GM19023 (cell line): ENCODE measurements around the gene LDHAL6A.

Experiments
- ATAC-seq: cut with Tn5 transposase; IDR thresholded peaks from one replicate; pipeline ENCODE4 v1.9.1; 2021; ENCODE audit warnings: mild to moderate bottlenecking, moderate library complexity; ENCODE audit not compliant: unreplicated experiment

LDHAL6A gene

GRCh38 chr11:18490319-18490718, 34.7 kb downstream of the LDHAL6A start:
- ATAC-seq = no peak

DNA sequence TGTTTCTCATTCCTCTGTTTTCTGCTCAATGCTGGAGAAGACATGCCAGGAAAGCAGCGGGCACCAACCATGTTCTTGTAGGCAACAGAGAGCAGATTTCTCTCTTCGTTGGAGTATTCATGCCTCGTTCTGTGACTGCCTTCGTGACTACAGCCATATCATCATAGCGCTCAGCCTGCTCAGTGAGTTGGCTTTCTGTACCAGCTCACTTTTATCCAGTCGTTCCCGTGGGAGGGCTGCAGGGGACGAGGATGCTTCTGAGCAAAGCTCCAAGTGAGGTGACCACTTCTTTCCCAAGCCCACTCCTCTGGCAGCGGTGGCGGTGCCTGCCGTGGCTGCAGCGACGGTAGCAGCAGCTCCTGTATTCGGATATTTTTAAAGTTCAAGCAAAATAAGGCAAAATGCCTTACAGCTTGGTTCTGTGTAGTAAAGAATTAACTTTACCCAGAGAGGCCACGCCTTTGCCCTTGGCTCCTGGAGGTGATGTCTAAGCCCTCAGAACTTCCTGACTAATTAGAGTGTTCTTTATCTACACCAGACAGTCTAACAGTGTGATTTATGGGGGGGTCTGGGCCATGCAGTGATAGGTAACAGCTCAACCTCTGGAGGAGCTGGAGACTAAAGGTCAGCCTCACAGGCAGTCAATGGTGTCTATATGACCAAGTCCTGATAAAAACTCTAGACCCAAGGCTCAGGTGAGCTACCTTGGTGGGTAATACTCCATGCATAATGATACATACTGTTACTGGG, 35.3 kb downstream of the LDHAL6A start:
- ATAC-seq = no peak

DNA sequence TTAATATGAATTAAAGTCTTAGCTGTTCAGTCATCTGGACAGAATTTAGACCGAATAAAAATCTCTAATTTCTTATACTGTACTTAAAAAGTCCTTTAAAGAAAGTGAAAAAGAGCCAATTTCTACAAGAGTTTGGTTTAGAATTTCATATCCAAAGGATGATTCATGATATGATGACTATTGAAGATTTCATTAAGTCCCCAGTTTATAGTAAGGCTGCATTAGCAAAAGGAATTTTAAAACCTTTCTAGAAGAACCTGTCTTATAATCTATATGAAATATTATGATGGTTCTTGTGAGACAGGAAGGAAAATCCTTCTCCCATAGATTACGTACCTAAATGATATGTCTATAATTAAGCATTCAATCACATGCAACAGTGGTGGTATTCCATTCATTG, 36.3 kb downstream of the LDHAL6A start:
- no peak for ATAC-seq

DNA sequence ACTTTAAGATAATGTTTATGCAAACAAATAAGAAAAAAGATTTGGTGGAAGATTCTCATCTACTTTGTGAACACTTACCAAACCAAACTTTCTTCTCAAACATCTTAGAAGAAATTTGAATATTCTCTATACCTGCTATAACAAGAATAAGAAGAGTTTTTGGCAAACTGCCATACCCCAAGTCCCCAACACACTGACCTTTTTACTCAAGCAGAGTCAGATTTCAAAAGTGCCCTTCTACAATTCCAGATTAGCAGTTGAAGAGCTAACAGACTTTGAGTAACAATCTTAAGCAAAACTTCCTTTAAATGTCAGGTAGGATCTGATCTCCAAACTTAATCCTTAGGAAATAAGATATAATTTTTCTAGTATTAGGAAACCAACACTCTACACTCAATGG, 37.2 kb downstream of the LDHAL6A start:
- ATAC-seq = no peak

GRCh38 chr11:18493310-18493709, 37.7 kb downstream of the LDHAL6A start:
- ATAC-seq = no peak

GRCh38 chr11:18495271-18495670, 39.6 kb downstream of the LDHAL6A start:
- no peak for ATAC-seq

GRCh38 chr11:18495703-18496102, 40.0 kb downstream of the LDHAL6A start:
- ATAC-seq = no peak

- no peak for ATAC-seq
Observed at GRCh38 chr11:18498039-18498438, 42.4 kb downstream of the LDHAL6A start.

DNA sequence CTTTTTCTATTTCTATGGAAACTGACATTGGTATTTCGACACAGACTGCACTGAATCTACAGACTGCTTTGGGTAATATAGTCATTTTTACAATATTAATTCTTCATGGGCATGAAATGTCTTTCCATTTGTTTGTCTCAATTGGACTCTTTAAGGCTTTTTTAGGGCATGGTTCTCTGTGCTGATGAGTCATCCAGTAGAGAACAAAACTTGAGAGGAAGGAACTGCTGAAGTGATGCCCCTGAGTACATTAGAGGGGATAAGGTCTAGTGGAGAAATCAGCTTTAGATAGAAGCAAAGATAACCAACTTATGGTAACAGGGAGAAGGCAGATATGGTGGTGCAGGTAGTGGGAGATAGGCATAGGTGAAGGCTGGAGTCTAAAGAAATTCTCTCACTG, 46.0 kb downstream of the LDHAL6A start:
- ATAC-seq = no peak

GRCh38 chr11:18502352-18502751, 46.7 kb downstream of the LDHAL6A start:
- ATAC-seq = no peak

- no peak for ATAC-seq
Observed at GRCh38 chr11:18521122-18521521, 65.5 kb downstream of the LDHAL6A start.

GRCh38 chr11:18522388-18522787, 66.7 kb downstream of the LDHAL6A start:
- ATAC-seq = no peak

DNA sequence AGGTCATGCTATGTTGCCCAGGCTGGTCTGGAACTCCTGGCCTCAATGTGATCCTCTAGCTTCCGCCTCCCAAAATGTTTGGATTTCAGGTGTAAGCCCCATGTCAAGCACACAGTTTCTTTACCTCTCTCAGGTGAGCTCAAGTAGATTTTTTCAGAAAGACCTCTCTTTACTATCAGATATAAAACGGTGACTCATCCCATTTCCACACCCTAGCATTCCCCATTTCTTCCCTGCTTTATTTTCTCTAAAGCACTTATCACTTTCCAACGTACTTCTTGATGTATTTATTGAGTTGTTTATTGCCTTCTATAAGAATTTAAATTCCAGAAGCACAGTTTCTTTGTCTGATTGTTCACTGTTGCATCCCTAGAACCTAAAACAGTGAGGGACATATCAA, 67.4 kb downstream of the LDHAL6A start:
- no peak for ATAC-seq

- no peak for ATAC-seq
Observed at GRCh38 chr11:18524248-18524647, 68.6 kb downstream of the LDHAL6A start.

DNA sequence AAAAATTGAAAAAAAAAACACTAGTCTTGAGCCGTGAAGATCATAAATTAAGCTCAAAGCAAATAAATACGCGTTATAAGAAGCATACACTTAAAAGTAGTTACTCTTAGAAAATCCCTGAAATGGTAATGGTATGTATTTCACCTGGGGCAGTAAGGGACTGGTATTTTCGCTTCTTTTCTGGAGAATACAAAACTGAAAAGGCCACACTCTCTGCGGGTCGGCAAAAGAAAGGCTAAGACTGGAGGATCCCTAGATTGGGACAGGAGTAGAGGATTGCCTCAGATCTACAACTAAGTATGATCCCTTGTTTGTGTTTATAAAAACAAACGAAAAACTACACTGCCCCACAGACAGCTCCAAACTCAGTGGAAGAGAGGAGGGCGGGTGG, 70.5 kb downstream of the LDHAL6A start:
- ATAC-seq = no peak

GRCh38 chr11:18526521-18527296, 71.1 kb downstream of the LDHAL6A start, which contains the start of gene TSG101:
TSG101 (minus strand) TSS chr11:18526942; CDS start chr11:18526816, 126 bp downstream.
- peak; percentile 97 for ATAC-seq

- no peak for ATAC-seq
Observed at GRCh38 chr11:18527512-18527911, 71.9 kb downstream of the LDHAL6A start.
